ENCODE measurements around the gene COL18A1. TPM values are rescaled to one million over a fixed set of nuclear protein-coding genes. Genes with fewer than 3 reads are reported as not detected.

The COL18A1 gene
- total and polyA plus RNA-seq, 2 donors = 18.9 to 58.6 TPM

DNA sequence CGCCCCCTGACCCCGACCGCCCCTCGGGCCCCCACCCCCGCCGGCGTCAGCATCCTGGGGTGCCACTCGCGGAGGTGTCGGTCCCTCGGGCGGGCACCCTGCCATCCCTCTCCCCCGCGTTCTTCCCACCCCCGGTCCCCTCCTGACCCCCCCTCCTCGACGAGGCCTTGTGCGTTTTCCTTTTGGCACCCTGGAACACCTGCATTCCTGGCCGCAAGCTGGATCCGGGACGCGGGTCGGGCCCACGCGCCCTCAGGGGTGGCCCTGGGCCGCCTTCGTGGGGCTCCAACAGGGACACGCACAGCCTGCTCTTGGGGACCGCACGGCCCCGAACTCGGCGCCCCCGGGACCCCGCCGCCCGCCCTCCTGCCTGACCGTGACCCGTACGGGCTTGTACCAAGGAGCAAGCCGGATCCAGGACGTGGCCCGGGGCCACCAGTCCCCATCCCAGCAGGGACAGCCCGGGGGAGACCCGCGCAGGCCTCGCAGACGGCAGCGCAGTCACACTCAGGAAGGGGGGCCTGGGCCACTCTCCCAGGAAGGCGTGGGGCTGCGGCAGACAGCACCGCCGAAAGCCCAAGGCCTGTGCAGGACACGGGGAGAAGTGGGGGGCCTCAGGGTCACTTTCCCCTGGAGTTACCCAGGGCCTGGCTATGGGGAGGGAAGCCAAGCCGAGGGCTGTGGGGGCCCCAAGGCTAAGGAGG is 137.9 kb downstream of the COL18A1 start:
- Histone ChIP-seq H3K27ac (ENCODE audit: low read depth in 1 of 2, low read length in 1 of 2) (peak overlapping the region in 1 of 2 donors; percentile 48), H3K36me3 (ENCODE audit: control insufficient read depth in 2 of 2, insufficient read depth in 2 of 2, low read length in 1 of 2) (no peaks in the 10 kb centered on the region), H3K4me3 (ENCODE audit: low read length in 2 of 2) (peak overlapping the region in 1 of 2 donors; percentile 81), H3K27me3 (ENCODE audit: control insufficient read depth in 2 of 2, insufficient read depth in 1 of 2, low read length in 1 of 2) (peaks cover 0 to 5% of the 10 kb centered on the region in 2 donors), H3K9me3 (ENCODE audit: control insufficient read depth in 2 of 2, insufficient read depth in 1 of 2, low read length in 1 of 2) (no peaks in the 10 kb centered on the region), H3K4me1 (ENCODE audit: control insufficient read depth in 2 of 2, insufficient read depth in 2 of 2, low read length in 2 of 2) (peaks cover 14 to 34% of the 10 kb centered on the region in 2 donors)
- 10% methylated on average over 55 of the region's 55 CpGs for WGBS
- peak in 1 of 9 donors; percentile 17 for DNase-seq (ENCODE audit: low read depth in 6 of 9, low spot score in 9 of 9)

DNA sequence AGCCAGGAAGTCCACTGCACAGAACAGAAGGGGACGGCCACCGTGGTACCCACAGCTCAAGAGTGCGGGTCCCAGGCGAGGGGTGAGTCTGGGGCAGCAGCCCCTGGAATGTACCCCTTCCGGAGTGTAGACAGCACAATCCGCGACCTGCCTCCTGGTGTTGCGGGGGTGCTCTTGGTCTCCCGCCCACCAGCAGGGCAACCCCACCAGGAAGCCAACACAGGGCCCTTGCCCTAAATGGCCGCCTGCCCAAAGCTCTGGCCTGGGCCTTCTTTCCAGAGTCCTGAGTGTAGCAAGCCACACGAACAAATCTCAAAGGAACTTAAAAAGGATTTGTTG is 138.4 kb downstream of the COL18A1 start:
- Histone ChIP-seq H3K9me3 (ENCODE audit: control insufficient read depth in 2 of 2, insufficient read depth in 1 of 2, low read length in 1 of 2) (no peaks in the 10 kb centered on the region), H3K27me3 (ENCODE audit: control insufficient read depth in 2 of 2, insufficient read depth in 1 of 2, low read length in 1 of 2) (peaks cover 0 to 5% of the 10 kb centered on the region in 2 donors), H3K27ac (ENCODE audit: low read depth in 1 of 2, low read length in 1 of 2) (no peak overlapping the region), H3K4me1 (ENCODE audit: control insufficient read depth in 2 of 2, insufficient read depth in 2 of 2, low read length in 2 of 2) (peaks cover 14 to 34% of the 10 kb centered on the region in 2 donors), H3K4me3 (ENCODE audit: low read length in 2 of 2) (no peak overlapping the region), H3K36me3 (ENCODE audit: control insufficient read depth in 2 of 2, insufficient read depth in 2 of 2, low read length in 1 of 2) (no peaks in the 10 kb centered on the region)
- DNase-seq (ENCODE audit: low read depth in 6 of 9, low spot score in 9 of 9) = no peak
- 76% methylated on average over 11 of the region's 11 CpGs for WGBS

DNA sequence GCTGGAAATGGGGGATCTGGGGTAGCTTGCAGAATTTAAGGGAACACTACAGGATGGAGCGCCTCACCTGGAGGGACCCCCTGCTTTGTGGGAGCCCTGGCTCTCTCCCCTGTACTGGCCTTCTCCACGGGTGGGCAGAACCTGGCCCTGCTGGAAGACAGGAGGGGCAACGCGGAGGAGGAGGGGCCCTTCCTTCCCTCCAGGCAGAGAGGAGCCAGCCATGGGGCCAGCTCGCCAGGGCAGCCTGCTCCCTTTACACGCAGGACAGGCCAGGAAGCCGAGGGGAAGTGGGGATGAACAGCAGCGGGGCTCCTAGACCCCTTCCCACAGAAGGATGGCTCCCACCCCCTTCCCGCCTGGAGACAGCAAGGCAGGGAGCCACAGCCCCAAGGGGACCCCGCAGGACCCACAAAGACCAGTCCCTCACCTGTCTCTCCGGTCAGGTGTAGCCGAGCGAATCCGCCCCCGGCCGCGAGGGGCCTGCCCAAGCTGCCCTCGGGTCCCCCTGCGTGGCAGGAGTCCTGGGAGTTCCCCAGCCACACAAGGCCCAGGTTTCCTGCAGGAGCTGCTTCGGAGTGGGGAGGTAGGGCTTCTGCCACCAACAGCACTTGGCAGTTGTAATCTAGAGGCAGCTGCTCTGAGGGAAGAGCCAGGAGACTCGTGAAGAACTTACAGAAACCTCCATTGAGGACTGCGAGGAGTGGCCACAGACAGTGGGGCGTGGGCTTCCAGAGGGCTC is 138.9 kb downstream of the COL18A1 start:
- H3K27me3 ChIP-seq (ENCODE audit: control insufficient read depth in 2 of 2, insufficient read depth in 1 of 2, low read length in 1 of 2) = peaks cover 0 to 5% of the 10 kb centered on the region in 2 donors
- WGBS = 84% methylated on average over 23 of the region's 23 CpGs
- H3K36me3 ChIP-seq (ENCODE audit: control insufficient read depth in 2 of 2, insufficient read depth in 2 of 2, low read length in 1 of 2) = no peaks in the 10 kb centered on the region
- peaks cover 14 to 34% of the 10 kb centered on the region in 2 donors for H3K4me1 ChIP-seq (ENCODE audit: control insufficient read depth in 2 of 2, insufficient read depth in 2 of 2, low read length in 2 of 2)
- no peak overlapping the region for H3K27ac ChIP-seq (ENCODE audit: low read depth in 1 of 2, low read length in 1 of 2)
- H3K9me3 ChIP-seq (ENCODE audit: control insufficient read depth in 2 of 2, insufficient read depth in 1 of 2, low read length in 1 of 2) = no peaks in the 10 kb centered on the region
- no peak for DNase-seq (ENCODE audit: low read depth in 6 of 9, low spot score in 9 of 9)
- H3K4me3 ChIP-seq (ENCODE audit: low read length in 2 of 2) = no peak overlapping the region

DNA sequence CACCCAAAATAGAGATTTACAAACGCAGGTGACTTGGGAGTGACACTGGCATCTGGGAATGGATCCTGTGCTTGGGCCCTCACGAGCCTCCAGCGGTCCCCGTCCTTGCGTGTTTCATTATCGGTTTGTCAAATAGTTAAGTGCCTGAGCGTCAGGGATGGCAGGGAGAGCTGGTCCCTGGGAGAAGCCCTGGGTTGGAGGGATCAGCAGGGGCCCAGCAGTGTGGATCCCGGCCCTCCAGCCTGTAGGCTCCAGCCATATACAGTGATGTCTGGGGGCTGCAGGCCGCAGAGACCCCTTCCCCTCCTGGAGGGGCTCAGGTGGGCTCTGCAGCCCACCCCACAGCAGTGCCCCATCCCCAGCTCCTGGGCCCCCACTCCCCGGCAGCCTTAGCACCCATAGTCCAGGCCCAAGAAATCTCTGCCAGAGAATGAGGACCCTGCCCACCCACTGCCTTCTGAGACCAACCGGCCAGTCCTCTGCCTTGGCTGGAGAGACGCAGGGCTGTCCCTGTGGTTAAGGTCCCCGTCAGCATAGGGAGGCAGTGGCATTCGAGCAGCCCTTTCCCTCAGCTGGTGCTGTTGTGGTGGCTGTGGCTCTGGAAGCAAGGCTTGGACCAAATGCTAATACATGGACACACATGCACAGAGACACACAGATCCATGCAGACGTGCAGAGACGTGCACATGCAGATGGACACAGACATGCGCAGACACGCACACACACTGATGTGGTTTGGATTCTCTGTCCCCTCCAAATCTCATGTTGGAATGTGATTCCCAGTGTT is 139.7 kb downstream of the COL18A1 start:
- DNase-seq (ENCODE audit: low read depth in 6 of 9, low spot score in 9 of 9) = no peak
- Histone ChIP-seq H3K27ac (ENCODE audit: low read depth in 1 of 2, low read length in 1 of 2) (no peak overlapping the region), H3K4me1 (ENCODE audit: control insufficient read depth in 2 of 2, insufficient read depth in 2 of 2, low read length in 2 of 2) (peaks cover 14 to 34% of the 10 kb centered on the region in 2 donors), H3K4me3 (ENCODE audit: low read length in 2 of 2) (no peak overlapping the region), H3K36me3 (ENCODE audit: control insufficient read depth in 2 of 2, insufficient read depth in 2 of 2, low read length in 1 of 2) (no peaks in the 10 kb centered on the region), H3K27me3 (ENCODE audit: control insufficient read depth in 2 of 2, insufficient read depth in 1 of 2, low read length in 1 of 2) (peaks cover 0 to 5% of the 10 kb centered on the region in 2 donors), H3K9me3 (ENCODE audit: control insufficient read depth in 2 of 2, insufficient read depth in 1 of 2, low read length in 1 of 2) (no peaks in the 10 kb centered on the region)
- 97% methylated on average over 18 of the region's 18 CpGs for WGBS

DNA sequence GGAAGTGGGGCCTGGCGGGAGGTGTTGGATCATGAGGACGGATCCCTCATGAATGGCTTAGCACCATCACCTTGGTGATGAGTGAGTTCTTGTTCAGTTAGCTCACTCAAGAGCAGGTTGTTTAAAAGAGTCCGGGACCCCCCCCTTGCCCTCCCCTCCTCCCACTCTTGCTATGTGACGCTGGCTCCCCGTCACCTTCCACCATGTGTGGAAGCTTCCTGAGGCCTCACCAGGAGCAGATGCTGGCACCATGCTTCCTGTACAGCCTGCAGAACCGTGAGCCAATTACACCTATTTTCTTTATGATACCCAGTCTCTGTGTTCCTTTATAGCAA is 140.2 kb downstream of the COL18A1 start:
- WGBS = 98% methylated on average over 6 of the region's 6 CpGs
- H3K9me3 ChIP-seq (ENCODE audit: control insufficient read depth in 2 of 2, insufficient read depth in 1 of 2, low read length in 1 of 2) = no peaks in the 10 kb centered on the region
- H3K36me3 ChIP-seq (ENCODE audit: control insufficient read depth in 2 of 2, insufficient read depth in 2 of 2, low read length in 1 of 2) = no peaks in the 10 kb centered on the region
- DNase-seq (ENCODE audit: low read depth in 6 of 9, low spot score in 9 of 9) = no peak
- no peak overlapping the region for H3K4me3 ChIP-seq (ENCODE audit: low read length in 2 of 2)
- peaks cover 19 to 39% of the 10 kb centered on the region in 2 donors for H3K4me1 ChIP-seq (ENCODE audit: control insufficient read depth in 2 of 2, insufficient read depth in 2 of 2, low read length in 2 of 2)
- H3K27ac ChIP-seq (ENCODE audit: low read depth in 1 of 2, low read length in 1 of 2) = no peak overlapping the region
- peaks cover 0 to 5% of the 10 kb centered on the region in 2 donors for H3K27me3 ChIP-seq (ENCODE audit: control insufficient read depth in 2 of 2, insufficient read depth in 1 of 2, low read length in 1 of 2)

DNA sequence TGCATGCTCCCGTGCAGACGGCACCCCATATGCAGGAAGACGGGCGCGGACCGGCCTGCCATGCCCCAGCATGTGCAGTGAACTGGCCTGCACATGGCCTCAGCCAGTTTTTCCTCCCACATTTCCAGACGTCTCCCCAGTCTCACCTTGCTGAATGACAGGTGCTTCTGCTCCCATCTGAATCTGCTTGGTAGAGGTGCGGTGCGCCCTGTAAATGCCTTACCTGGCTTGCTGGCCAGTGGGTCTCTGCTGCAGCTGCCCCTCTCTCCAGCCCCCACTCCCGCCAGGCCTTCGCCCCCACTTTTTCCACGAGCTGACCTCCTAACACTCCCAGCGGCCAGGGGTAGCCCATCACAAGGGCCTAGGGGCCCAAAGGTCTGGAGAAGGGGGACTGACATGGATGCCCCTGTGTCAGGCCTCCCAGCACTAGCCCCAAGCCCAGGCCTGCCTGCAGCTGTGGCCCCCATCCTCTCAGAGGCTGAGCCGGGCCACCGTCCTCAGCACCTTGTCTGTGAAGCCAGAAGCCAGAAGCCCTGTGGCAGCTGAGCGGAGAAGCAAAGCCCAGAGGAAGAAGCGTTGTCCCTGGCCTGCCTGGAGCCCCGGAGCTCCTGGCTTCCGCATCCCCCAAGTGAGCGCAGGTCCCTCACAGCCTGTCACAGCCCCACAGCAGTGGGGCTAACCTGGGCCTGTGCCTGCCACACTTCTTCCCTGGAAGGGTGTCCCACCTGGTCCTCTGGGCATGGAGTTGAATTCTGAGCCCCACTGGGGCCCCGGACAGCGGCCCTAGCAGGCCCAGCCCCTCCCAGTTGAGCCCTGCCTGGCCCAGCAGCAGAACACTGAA is 140.9 kb downstream of the COL18A1 start:
- 96% methylated on average over 22 of the region's 22 CpGs for WGBS
- no peak for DNase-seq (ENCODE audit: low read depth in 6 of 9, low spot score in 9 of 9)
- Histone ChIP-seq H3K27me3 (ENCODE audit: control insufficient read depth in 2 of 2, insufficient read depth in 1 of 2, low read length in 1 of 2) (peaks cover 0 to 5% of the 10 kb centered on the region in 2 donors), H3K4me1 (ENCODE audit: control insufficient read depth in 2 of 2, insufficient read depth in 2 of 2, low read length in 2 of 2) (peaks cover 23 to 41% of the 10 kb centered on the region in 2 donors), H3K4me3 (ENCODE audit: low read length in 2 of 2) (no peak overlapping the region), H3K36me3 (ENCODE audit: control insufficient read depth in 2 of 2, insufficient read depth in 2 of 2, low read length in 1 of 2) (no peaks in the 10 kb centered on the region), H3K9me3 (ENCODE audit: control insufficient read depth in 2 of 2, insufficient read depth in 1 of 2, low read length in 1 of 2) (peaks cover 0 to 2% of the 10 kb centered on the region in 2 donors), H3K27ac (ENCODE audit: low read depth in 1 of 2, low read length in 1 of 2) (no peak overlapping the region)

DNA sequence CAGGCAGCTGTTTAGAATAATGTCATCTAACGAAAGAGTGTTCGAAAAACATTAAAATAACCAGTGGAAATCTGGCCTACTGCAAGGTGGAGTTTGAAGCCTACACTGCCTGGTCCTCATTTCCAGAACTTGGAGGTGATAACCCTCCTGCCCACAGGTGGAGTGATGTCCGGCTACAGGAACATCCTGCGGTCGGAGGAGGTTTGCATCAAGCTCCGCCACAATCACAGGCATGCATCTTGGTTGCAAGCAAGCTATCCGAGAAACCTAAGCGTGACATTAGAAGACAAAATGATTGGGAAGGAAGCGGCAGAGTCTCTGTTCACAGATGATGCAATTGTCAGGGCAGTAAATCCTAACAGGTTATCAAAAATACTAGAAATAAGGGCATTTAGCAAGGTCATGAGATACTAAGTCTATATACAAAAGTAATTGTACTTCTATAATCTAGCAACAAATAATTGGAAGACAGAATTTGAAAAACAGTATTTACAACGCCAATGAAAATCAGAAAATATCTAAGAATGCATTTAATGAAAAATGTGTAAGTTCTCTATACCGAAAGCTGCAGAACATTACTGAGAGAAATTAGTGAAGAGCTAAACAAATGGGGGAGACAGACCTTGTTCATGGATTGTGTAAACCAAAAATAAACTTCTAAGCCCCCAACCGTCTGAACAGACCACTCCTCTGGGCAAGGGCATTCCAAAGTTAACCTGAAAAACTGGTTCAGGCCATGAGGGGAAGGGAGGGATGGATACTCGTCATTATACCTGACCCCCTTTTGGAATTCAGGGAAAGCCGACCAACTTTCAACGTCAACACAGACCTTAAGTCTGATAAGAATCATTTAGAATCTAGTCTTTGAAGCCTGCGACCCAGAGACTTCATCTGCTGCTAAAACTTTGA is 141.9 kb downstream of the COL18A1 start:
- H3K9me3 ChIP-seq (ENCODE audit: control insufficient read depth in 2 of 2, insufficient read depth in 1 of 2, low read length in 1 of 2) = peaks cover 0 to 2% of the 10 kb centered on the region in 2 donors
- no peak for DNase-seq (ENCODE audit: low read depth in 6 of 9, low spot score in 9 of 9)
- no peak overlapping the region for H3K27ac ChIP-seq (ENCODE audit: low read depth in 1 of 2, low read length in 1 of 2)
- H3K4me1 ChIP-seq (ENCODE audit: control insufficient read depth in 2 of 2, insufficient read depth in 2 of 2, low read length in 2 of 2) = peaks cover 24 to 42% of the 10 kb centered on the region in 2 donors
- H3K4me3 ChIP-seq (ENCODE audit: low read length in 2 of 2) = no peak overlapping the region
- peaks cover 0 to 5% of the 10 kb centered on the region in 2 donors for H3K27me3 ChIP-seq (ENCODE audit: control insufficient read depth in 2 of 2, insufficient read depth in 1 of 2, low read length in 1 of 2)
- WGBS = 88% methylated on average over 16 of the region's 16 CpGs
- H3K36me3 ChIP-seq (ENCODE audit: control insufficient read depth in 2 of 2, insufficient read depth in 2 of 2, low read length in 1 of 2) = no peaks in the 10 kb centered on the region

DNA sequence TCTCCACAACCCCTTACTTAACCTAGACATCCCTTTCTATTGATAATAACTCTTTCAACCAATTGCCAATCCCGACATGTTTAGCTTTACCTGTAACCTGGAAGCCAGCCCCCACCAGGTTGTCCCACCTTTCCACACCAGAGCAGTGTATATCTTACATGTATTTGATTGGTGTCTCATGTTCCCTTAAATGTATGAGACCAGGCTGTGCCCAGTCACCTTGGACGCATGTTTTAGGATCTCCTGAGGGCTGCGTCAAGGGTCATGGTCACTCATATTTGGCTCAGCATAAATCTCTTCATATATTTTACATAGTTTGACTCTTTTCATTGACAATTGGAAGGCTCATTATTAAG is 142.6 kb downstream of the COL18A1 start:
- Histone ChIP-seq H3K27ac (ENCODE audit: low read depth in 1 of 2, low read length in 1 of 2) (no peak overlapping the region), H3K9me3 (ENCODE audit: control insufficient read depth in 2 of 2, insufficient read depth in 1 of 2, low read length in 1 of 2) (peaks cover 0 to 2% of the 10 kb centered on the region in 2 donors), H3K4me3 (ENCODE audit: low read length in 2 of 2) (no peak overlapping the region), H3K27me3 (ENCODE audit: control insufficient read depth in 2 of 2, insufficient read depth in 1 of 2, low read length in 1 of 2) (peaks cover 0 to 5% of the 10 kb centered on the region in 2 donors), H3K36me3 (ENCODE audit: control insufficient read depth in 2 of 2, insufficient read depth in 2 of 2, low read length in 1 of 2) (no peaks in the 10 kb centered on the region), H3K4me1 (ENCODE audit: control insufficient read depth in 2 of 2, insufficient read depth in 2 of 2, low read length in 2 of 2) (peaks cover 28 to 49% of the 10 kb centered on the region in 2 donors)
- no peak for DNase-seq (ENCODE audit: low read depth in 6 of 9, low spot score in 9 of 9)
- 80% methylated on average over 3 of the region's 3 CpGs for WGBS
